B cell (primary cell): ENCODE measurements around the gene NDUFAF5. TPM values are rescaled to one million over a fixed set of nuclear protein-coding genes. Genes with fewer than 3 reads are reported as not detected.

Source experiments
- ATAC-seq: fragments of 200-7000 bp; cut with Tn5 transposase; one replicate; pipeline ENCODE4 v1.10.0; 2021; ENCODE audit warnings: low read depth, mild to moderate bottlenecking, moderate number of reproducible peaks, moderate library complexity
- CTCF ChIA-PET: fragments of 350-600 bp; sonication (Branson Sonifier 250); formaldehyde crosslinking; loops from one replicate; lab custom pipeline; 2021; ENCODE audit warnings: antibody characterized with exemption, inconsistent platforms; lab: Charles Lee
- POLR2A ChIA-PET: fragments of 350-600 bp; sonication (Branson Sonifier 250); formaldehyde crosslinking; loops from one replicate; lab custom pipeline; 2021; ENCODE audit warnings: antibody characterized with exemption; lab: Charles Lee
- DNase-seq: peaks from one replicate; pipeline ENCODE4 v3.0.0; 2013
- H2AFZ ChIP-seq: 2 replicates; pipeline ENCODE4 v1.6.1; 2012; ENCODE audit warnings: mild to moderate bottlenecking, low read depth, low read length; ENCODE audit not compliant: insufficient read depth, poor library complexity, severe bottlenecking
- H3K27ac ChIP-seq, 2 donors: 1 replicate in 1 of 2; 2 replicates in 1 of 2; pipeline ENCODE4 v1.5.1; 2012 to 2013; ENCODE audit warnings: low read length in 2 of 2, mild to moderate bottlenecking in 2 of 2, moderate library complexity in 1 of 2
- H3K27me3 ChIP-seq, 4 experiments: fragments of 200-600 bp in 1 of 4; sonication (generic) in 1 of 4; replicated peaks in 1 of 4; 1 replicate in 2 of 4; 2 replicates in 2 of 4; pipeline versions ENCODE4 v1.6.1 to v1.7.0; 2013 to 2016; ENCODE audit warnings: low read length in 3 of 4, mild to moderate bottlenecking in 2 of 4, mixed read lengths in 1 of 4, moderate library complexity in 1 of 4; ENCODE audit not compliant: insufficient read depth in 4 of 4, control insufficient read depth in 3 of 4; ENCODE audit errors: control extremely low read depth in 1 of 4
- H3K36me3 ChIP-seq, 2 experiments: replicated peaks in 1 of 2; 1 replicate in 1 of 2; 2 replicates in 1 of 2; pipeline versions ENCODE4 v1.6.1 to v1.7.1; 2013; ENCODE audit warnings: low read length in 1 of 2; ENCODE audit not compliant: insufficient read depth in 2 of 2, control insufficient read depth in 1 of 2; ENCODE audit errors: control extremely low read depth in 1 of 2, extremely low read depth in 1 of 2
- H3K4me1 ChIP-seq, 2 donors: fragments of 200-600 bp in 1 of 2; sonication (generic) in 1 of 2; 1 replicate in 1 of 2; 2 replicates in 1 of 2; pipeline versions ENCODE4 v1.5.1 to v1.6.1; 2013 to 2017; ENCODE audit warnings: low read length in 2 of 2; ENCODE audit not compliant: control insufficient read depth in 2 of 2, insufficient read depth in 2 of 2
- H3K4me2 ChIP-seq: replicated peaks from 2 replicates; pipeline ENCODE3; 2012; ENCODE audit warnings: mild to moderate bottlenecking, low read depth, low read length; ENCODE audit not compliant: poor library complexity, severe bottlenecking
- H3K4me3 ChIP-seq, 5 experiments: fragments of 200-600 bp in 1 of 5; sonication (generic) in 1 of 5; 1 replicate in 3 of 5; 2 replicates in 2 of 5; pipeline versions ENCODE4 v1.5.1 to v1.7.0; 2011 to 2016; ENCODE audit warnings: low read length in 4 of 5, mild to moderate bottlenecking in 4 of 5, low read depth in 2 of 5, control low read depth in 1 of 5, moderate library complexity in 1 of 5; ENCODE audit not compliant: insufficient read depth in 1 of 5; ENCODE audit errors: control extremely low read depth in 1 of 5, extremely low read depth in 1 of 5
- H3K79me2 ChIP-seq: fragments of 200-600 bp; sonication (generic); one replicate; pipeline ENCODE4 v1.6.0; 2016; ENCODE audit warnings: low read length; ENCODE audit not compliant: control insufficient read depth, insufficient read depth
- H3K9ac ChIP-seq: fragments of 200-600 bp; sonication (generic); 2 replicates; pipeline ENCODE4 v1.6.1; 2017; ENCODE audit warnings: mild to moderate bottlenecking, low read length, moderate library complexity
- H3K9me3 ChIP-seq, 3 donors: one replicate each; pipeline versions ENCODE4 v1.6.1 to v1.7.1; 2013; ENCODE audit warnings: low read length in 2 of 3; ENCODE audit not compliant: control insufficient read depth in 2 of 3, insufficient read depth in 1 of 3; ENCODE audit errors: control extremely low read depth in 1 of 3
- H4K20me1 ChIP-seq: 2 replicates; pipeline ENCODE4 v1.6.0; 2012; ENCODE audit warnings: mild to moderate bottlenecking, low read length; ENCODE audit not compliant: insufficient read depth, control insufficient read depth, poor library complexity, severe bottlenecking
- H3K27ac Mint-ChIP-seq: one replicate; pipeline ENCODE4 v1.8.0; 2021; ENCODE audit warnings: mixed read lengths
- H3K27me3 Mint-ChIP-seq: one replicate; pipeline ENCODE4 v1.8.0; 2021; ENCODE audit warnings: mixed read lengths
- H3K4me1 Mint-ChIP-seq: one replicate; pipeline ENCODE4 v1.8.0; 2021; ENCODE audit warnings: mixed read lengths
- H3K4me3 Mint-ChIP-seq: one replicate; pipeline ENCODE4 v1.8.0; 2021; ENCODE audit warnings: mixed read lengths
- H3K9me3 Mint-ChIP-seq: one replicate; pipeline ENCODE4 v1.8.0; 2022; ENCODE audit warnings: mixed read lengths; ENCODE audit not compliant: insufficient read depth
- EZH2 ChIP-seq: IDR thresholded peaks from 2 replicates; pipeline ENCODE4 v1.6.1; 2012; ENCODE audit warnings: borderline replicate concordance, low read depth, mild to moderate bottlenecking, moderate library complexity, low read length; ENCODE audit not compliant: insufficient read depth, poor library complexity, severe bottlenecking
- WGBS: methylation state at CpG from one replicate; pipeline ENCODE4 v1.1.5; 2013; ENCODE audit warnings: missing lambda C conversion rate; ENCODE audit not compliant: insufficient coverage; 5-methylcytosine and 5-hydroxymethylcytosine counted together
- intact Hi-C: fragments of 100-400 bp; cut with micrococcal nuclease; formaldehyde crosslinking; loops from one replicate; pipeline ENCODE4 v1.10.0; 2022
- polyA plus RNA-seq: library from polyadenylated mRNA; depleted of rRNA; stranded (reverse); fragments of >200 nt; gene quantifications from 2 replicates; pipeline ENCODE4 v1.2.3, GENCODE V29; 2012
- total RNA-seq, 2 donors: library from RNA; stranded (reverse); fragments of 120-200 nt in 1 of 2; gene quantifications; 1 replicate in 1 of 2; 2 replicates in 1 of 2; pipeline versions ENCODE4 v1.2.3 to v1.2.4, GENCODE V29; 2013 to 2022
- TF ChIP-seq, protein P1 (sequence below): fragments of 200-600 bp; IDR thresholded peaks from one replicate; pipeline ENCODE4 v1.8.0; 2022; ENCODE audit warnings: antibody characterized with exemption, mild to moderate bottlenecking

Gene NDUFAF5
- total and polyA plus RNA-seq, 2 donors (not counting 1 experiment from before 2014, with no cell fraction given), result 6.5 to 28.8 TPM

DNA sequence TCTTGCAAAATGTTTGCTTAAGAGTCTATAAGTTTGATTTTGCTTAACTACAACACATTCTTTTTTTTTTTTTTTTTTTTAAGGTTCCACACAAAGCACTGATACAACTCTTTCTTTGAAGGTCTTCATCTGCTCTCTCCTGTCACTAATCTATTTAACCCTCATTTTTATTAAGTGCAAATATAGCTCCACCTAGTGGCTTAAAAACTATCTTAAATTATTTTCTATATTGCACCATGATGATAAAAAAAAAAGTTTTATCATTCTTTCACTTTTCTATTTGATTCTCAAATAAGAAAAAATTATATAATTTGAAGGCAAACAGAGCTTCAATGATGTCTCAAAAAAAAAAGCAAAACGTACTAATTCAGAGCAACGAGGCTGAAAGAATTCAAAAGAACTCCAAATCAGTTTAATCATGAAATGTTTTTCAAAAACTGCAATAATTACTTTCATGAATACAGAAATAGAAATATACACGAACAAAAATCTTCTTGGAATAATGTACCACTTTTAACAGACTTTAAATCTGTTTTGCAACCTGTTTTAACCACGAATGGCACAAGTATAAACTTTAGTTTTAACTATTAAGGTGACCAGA is 12.9 kb upstream of the NDUFAF5 start:
- Histone ChIP-seq H3K36me3 (peaks cover 5 to 61% of the 10 kb centered on the region in 2 experiments), H4K20me1 (no peaks in the 10 kb centered on the region), H3K27me3 (no peaks in the 10 kb centered on the region), H3K27ac (no peak overlapping the region), H3K4me1 (no peaks in the 10 kb centered on the region), H3K9me3 (no peaks in the 10 kb centered on the region), H3K9ac (no peak overlapping the region), H3K79me2 (no peaks in the 10 kb centered on the region), H3K4me2 (no peak overlapping the region), H3K4me3 (no peak overlapping the region), H2AFZ (no peak overlapping the region)
- CTCF ChIA-PET, result interaction anchor here (0.6 to 4.6 kb wide), 29 partner anchors 9 to 652 kb away, joined by 3 to 70 read pairs (median 5); partner anchors contain the start of genes ESF1, NDUFAF5 and TASP1
- intact Hi-C loops, result loop anchor here (1.0 to 10.0 kb wide), 4 partner anchors 162 to 800 kb away; no protein-coding TSS in a partner anchor
- H3K4me3 Mint-ChIP-seq, result no peak overlapping the region
- no peak for TF ChIP-seq EZH2
- TF ChIP-seq, protein P1, sequence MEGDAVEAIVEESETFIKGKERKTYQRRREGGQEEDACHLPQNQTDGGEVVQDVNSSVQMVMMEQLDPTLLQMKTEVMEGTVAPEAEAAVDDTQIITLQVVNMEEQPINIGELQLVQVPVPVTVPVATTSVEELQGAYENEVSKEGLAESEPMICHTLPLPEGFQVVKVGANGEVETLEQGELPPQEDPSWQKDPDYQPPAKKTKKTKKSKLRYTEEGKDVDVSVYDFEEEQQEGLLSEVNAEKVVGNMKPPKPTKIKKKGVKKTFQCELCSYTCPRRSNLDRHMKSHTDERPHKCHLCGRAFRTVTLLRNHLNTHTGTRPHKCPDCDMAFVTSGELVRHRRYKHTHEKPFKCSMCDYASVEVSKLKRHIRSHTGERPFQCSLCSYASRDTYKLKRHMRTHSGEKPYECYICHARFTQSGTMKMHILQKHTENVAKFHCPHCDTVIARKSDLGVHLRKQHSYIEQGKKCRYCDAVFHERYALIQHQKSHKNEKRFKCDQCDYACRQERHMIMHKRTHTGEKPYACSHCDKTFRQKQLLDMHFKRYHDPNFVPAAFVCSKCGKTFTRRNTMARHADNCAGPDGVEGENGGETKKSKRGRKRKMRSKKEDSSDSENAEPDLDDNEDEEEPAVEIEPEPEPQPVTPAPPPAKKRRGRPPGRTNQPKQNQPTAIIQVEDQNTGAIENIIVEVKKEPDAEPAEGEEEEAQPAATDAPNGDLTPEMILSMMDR, result peak; percentile 89
- no CpG with 5 or more reads among the region's 4 CpGs for WGBS
- H3K4me1 Mint-ChIP-seq, result peaks cover 7% of the 10 kb centered on the region
- no peak overlapping the region for H3K27ac Mint-ChIP-seq
- no peaks in the 10 kb centered on the region for H3K27me3 Mint-ChIP-seq
- POLR2A ChIA-PET, result interaction anchor here (0.5 kb wide), 1 partner anchor 12 kb away, joined by 3 read pairs; no protein-coding TSS in a partner anchor
- ATAC-seq (no peak), DNase-seq (peak; percentile 37)
- no peaks in the 10 kb centered on the region for H3K9me3 Mint-ChIP-seq

- H4K20me1 ChIP-seq, result no peaks in the 10 kb centered on the region
- peak overlapping the region in 1 of 2 donors; percentile 25 for H3K27ac ChIP-seq
- peaks cover 11% of the 10 kb centered on the region for H3K4me1 Mint-ChIP-seq
- TF ChIP-seq, protein P1, result no peak
- no peak for TF ChIP-seq EZH2
- no peaks in the 10 kb centered on the region for H3K27me3 Mint-ChIP-seq
- no peaks in the 10 kb centered on the region for H3K27me3 ChIP-seq
- POLR2A ChIA-PET, result interaction anchor here (0.5 kb wide), 1 partner anchor 11 kb away, joined by 3 read pairs; no protein-coding TSS in a partner anchor
- intact Hi-C loops, result loop anchor here (1.0 to 10.0 kb wide), 4 partner anchors 162 to 800 kb away; no protein-coding TSS in a partner anchor
- no peak overlapping the region for H3K4me3 ChIP-seq
- ATAC-seq (no peak), DNase-seq (no peak)
- no peak overlapping the region for H2AFZ ChIP-seq
- H3K9me3 ChIP-seq, result no peaks in the 10 kb centered on the region
- H3K4me1 ChIP-seq, result no peaks in the 10 kb centered on the region
- no peak overlapping the region for H3K4me3 Mint-ChIP-seq
- no peaks in the 10 kb centered on the region for H3K79me2 ChIP-seq
- no CpG with 5 or more reads among the region's 4 CpGs for WGBS
- H3K36me3 ChIP-seq, result peaks cover 8 to 61% of the 10 kb centered on the region in 2 experiments
- no peak overlapping the region for H3K9ac ChIP-seq
- no peaks in the 10 kb centered on the region for H3K9me3 Mint-ChIP-seq
- no peak overlapping the region for H3K4me2 ChIP-seq
- CTCF ChIA-PET, result interaction anchor here (0.6 to 4.6 kb wide), 19 partner anchors 9 to 653 kb away, joined by 3 to 70 read pairs (median 7); partner anchors contain the start of genes ESF1 and NDUFAF5
- no peak overlapping the region for H3K27ac Mint-ChIP-seq
Measured at GRCh38 chr20:13772529-13772928, 12.3 kb upstream of the NDUFAF5 start.
